Stimulated activated CD8-positive, alpha-beta memory T cell treated with anti-CD3 and anti-CD28 coated beads, Interleukin-12 subunit alpha, Interleukin-12 subunit beta, amount 100 ng/mL, for 24 hours (primary cell): Measurements from ENCODE around the gene ZDHHC14.
"Not testable (repeated sequence)": the region's sequence is repeated elsewhere in the genome, so short reads cannot be mapped to it uniquely, and the experiment has no call there.

ENCODE experiments used
- DNase-seq: peaks from one replicate; pipeline ENCODE4 v3.0.0-alpha.2; 2020; ENCODE audit errors: extremely low read depth

Gene ZDHHC14

GRCh38 chr6:157380779-157381561, at the start of gene ZDHHC14:
ZDHHC14 (plus strand) TSS chr6:157381190.
- DNase-seq = peak; percentile 80

- no peak for DNase-seq
Observed at GRCh38 chr6:157332813-157333212, 48.2 kb upstream of the ZDHHC14 start.

GRCh38 chr6:157333537-157333936, 47.5 kb upstream of the ZDHHC14 start:
- no peak for DNase-seq

GRCh38 chr6:157333956-157334355, 47.0 kb upstream of the ZDHHC14 start:
- DNase-seq = no peak

GRCh38 chr6:157335829-157336228, 45.2 kb upstream of the ZDHHC14 start:
- DNase-seq = no peak

- DNase-seq = not testable (repeated sequence)
Observed at GRCh38 chr6:157337276-157337675, 43.7 kb upstream of the ZDHHC14 start.

- no peak for DNase-seq
Observed at GRCh38 chr6:157337751-157338150, 43.2 kb upstream of the ZDHHC14 start.

- no peak for DNase-seq
Observed at GRCh38 chr6:157339432-157339831, 41.6 kb upstream of the ZDHHC14 start.

- no peak for DNase-seq
Observed at GRCh38 chr6:157343732-157344131, 37.3 kb upstream of the ZDHHC14 start.

- DNase-seq = no peak
Observed at GRCh38 chr6:157346373-157346772, 34.6 kb upstream of the ZDHHC14 start.

- DNase-seq = no peak
Observed at GRCh38 chr6:157358287-157358686, 22.7 kb upstream of the ZDHHC14 start.

- DNase-seq = no peak
Observed at GRCh38 chr6:157361886-157362285, 19.1 kb upstream of the ZDHHC14 start.

GRCh38 chr6:157364705-157365104, 16.3 kb upstream of the ZDHHC14 start:
- no peak for DNase-seq

GRCh38 chr6:157366648-157367047, 14.3 kb upstream of the ZDHHC14 start:
- DNase-seq = no peak

GRCh38 chr6:157368359-157369049, 12.5 kb upstream of the ZDHHC14 start:
- DNase-seq = no peak

GRCh38 chr6:157370755-157371154, 10.2 kb upstream of the ZDHHC14 start:
- no peak for DNase-seq

- DNase-seq = no peak
Observed at GRCh38 chr6:157372501-157373280, 8.3 kb upstream of the ZDHHC14 start.

GRCh38 chr6:157374889-157375443, 6.0 kb upstream of the ZDHHC14 start:
- DNase-seq = no peak

- no peak for DNase-seq
Observed at GRCh38 chr6:157376241-157376640, 4.7 kb upstream of the ZDHHC14 start.

- no peak for DNase-seq
Observed at GRCh38 chr6:157376706-157377230, 4.2 kb upstream of the ZDHHC14 start.

GRCh38 chr6:157379656-157380457, 1.1 kb upstream of the ZDHHC14 start:
- DNase-seq = peak; percentile 77
